Peyer's patch (tissue), 4 donors: ENCODE results near the gene FAM114A1.
"Not testable (repeated sequence)": the region's sequence is repeated elsewhere in the genome, so short reads cannot be mapped to it uniquely, and the experiment has no call there.

Source experiments
- CTCF ChIP-seq, 6 experiments: fragments of 450-650 bp in 4 of 6; fragments of 200-600 bp in 2 of 6; sonication (generic) in 1 of 6; IDR thresholded peaks; one replicate each; pipeline ENCODE4 v1.5.1; 2017 to 2019; ENCODE audit warnings: antibody characterized with exemption in 6 of 6, mild to moderate bottlenecking in 3 of 6, moderate library complexity in 1 of 6
- POLR2A ChIP-seq, 2 donors: fragments of 450-650 bp; IDR thresholded peaks; one replicate each; pipeline ENCODE4 v1.5.1; 2017; ENCODE audit warnings: antibody characterized with exemption in 2 of 2, mild to moderate bottlenecking in 2 of 2, moderate library complexity in 2 of 2

- TF ChIP-seq CTCF, POLR2A (IDR thresholded peaks at IDR 0.05): not testable (repeated sequence)
Measured at GRCh38 chr4:38988353-38988752, 120.7 kb downstream of the FAM114A1 start.
